ENCODE results near the gene DOCK2. TPM values are rescaled to one million over a fixed set of nuclear protein-coding genes. Genes with fewer than 3 reads are reported as not detected.
A peak's percentile ranks its signal among the peaks of the same experiment; 100 is the strongest.

DOCK2 gene
- total RNA-seq, 2 experiments from 2014 or later = 189 to 198 TPM

GRCh38 chr5:169893571-169893970 lies 256.5 kb downstream of the DOCK2 start:
- Mint-ChIP-seq H3K36me3 (ENCODE audit: low read depth) (peaks cover 15% of the 10 kb centered on the region), H3K9me3 (ENCODE audit: low read depth) (no peaks in the 10 kb centered on the region), H3K4me1 (no peaks in the 10 kb centered on the region), H3K27me3 (no peaks in the 10 kb centered on the region), H3K4me3 (no peak overlapping the region), H3K27ac (no peak overlapping the region)
- ChIA-PET CTCF (interaction anchor here (0.6 kb wide), 1 partner anchor 1232 kb away, joined by 3 read pairs; no protein-coding TSS in a partner anchor), POLR2A (no interaction called here)
- ATAC-seq (no peak), DNase-seq (no peak)
- intact Hi-C loops (cut with DNase I, micrococcal nuclease) = no loop called here

GRCh38 chr5:169895926-169896325 lies 258.9 kb downstream of the DOCK2 start:
- DNase-seq = no peak
- intact Hi-C loops (cut with DNase I, micrococcal nuclease) = no loop called here
- no peak for ATAC-seq
- ChIA-PET POLR2A (no interaction called here), CTCF (interaction anchor here (0.6 kb wide), 1 partner anchor 1168 kb away, joined by 3 read pairs; no protein-coding TSS in a partner anchor)
- no peaks in the 10 kb centered on the region for H3K9me3 Mint-ChIP-seq (ENCODE audit: low read depth)
- no peak overlapping the region for H3K27ac Mint-ChIP-seq
- peaks cover 22% of the 10 kb centered on the region for H3K36me3 Mint-ChIP-seq (ENCODE audit: low read depth)
- no peak overlapping the region for H3K4me3 Mint-ChIP-seq
- peaks cover 6% of the 10 kb centered on the region for H3K4me1 Mint-ChIP-seq
- H3K27me3 Mint-ChIP-seq = no peaks in the 10 kb centered on the region

GRCh38 chr5:169897481-169897880 lies 260.4 kb downstream of the DOCK2 start:
- Mint-ChIP-seq H3K4me1 (peaks cover 14% of the 10 kb centered on the region), H3K27me3 (no peaks in the 10 kb centered on the region), H3K27ac (no peak overlapping the region), H3K9me3 (ENCODE audit: low read depth) (no peaks in the 10 kb centered on the region), H3K36me3 (ENCODE audit: low read depth) (peaks cover 31% of the 10 kb centered on the region), H3K4me3 (no peak overlapping the region)
- DNase-seq = no peak
- ChIA-PET POLR2A (no interaction called here), CTCF (interaction anchor here (0.9 kb wide), 1 partner anchor 25 kb away, joined by 3 read pairs; no protein-coding TSS in a partner anchor)
- intact Hi-C loops (cut with DNase I, micrococcal nuclease) = no loop called here
- no peak for ATAC-seq

- H3K4me3 Mint-ChIP-seq = no peak overlapping the region
- no peak for DNase-seq
- ChIA-PET POLR2A (no interaction called here), CTCF (no interaction called here)
- H3K36me3 Mint-ChIP-seq (ENCODE audit: low read depth) = peaks cover 23% of the 10 kb centered on the region
- intact Hi-C loops (cut with DNase I, micrococcal nuclease) = no loop called here
- H3K27ac Mint-ChIP-seq = peak overlapping the region; percentile 6
- H3K27me3 Mint-ChIP-seq = no peaks in the 10 kb centered on the region
- H3K4me1 Mint-ChIP-seq = peaks cover 14% of the 10 kb centered on the region
- ATAC-seq = no peak
- no peaks in the 10 kb centered on the region for H3K9me3 Mint-ChIP-seq (ENCODE audit: low read depth)
These were observed 264.8 kb downstream of the DOCK2 start for GRCh38 chr5:169901896-169902295.

GRCh38 chr5:169904059-169904458 lies 267.0 kb downstream of the DOCK2 start:
- H3K27ac Mint-ChIP-seq = no peak overlapping the region
- intact Hi-C loops (cut with DNase I, micrococcal nuclease) = no loop called here
- H3K27me3 Mint-ChIP-seq = no peaks in the 10 kb centered on the region
- CTCF ChIA-PET = interaction anchor here (0.6 to 0.9 kb wide), 3 partner anchors 18 to 1314 kb away, joined by 3 to 5 read pairs (median 4); no protein-coding TSS in a partner anchor
- POLR2A ChIA-PET = no interaction called here
- no peak overlapping the region for H3K4me3 Mint-ChIP-seq
- no peak for DNase-seq
- no peaks in the 10 kb centered on the region for H3K9me3 Mint-ChIP-seq (ENCODE audit: low read depth)
- no peak for ATAC-seq
- peaks cover 14% of the 10 kb centered on the region for H3K4me1 Mint-ChIP-seq
- peaks cover 14% of the 10 kb centered on the region for H3K36me3 Mint-ChIP-seq (ENCODE audit: low read depth)

- Mint-ChIP-seq H3K27me3 (no peaks in the 10 kb centered on the region), H3K4me1 (peaks cover 14% of the 10 kb centered on the region), H3K27ac (no peak overlapping the region), H3K9me3 (ENCODE audit: low read depth) (no peaks in the 10 kb centered on the region), H3K4me3 (no peak overlapping the region), H3K36me3 (ENCODE audit: low read depth) (peaks cover 14% of the 10 kb centered on the region)
- DNase-seq (no peak), ATAC-seq (no peak)
- CTCF ChIA-PET = interaction anchor here (0.6 to 0.9 kb wide), 3 partner anchors 17 to 527 kb away, joined by 3 to 5 read pairs (median 3); no protein-coding TSS in a partner anchor
- POLR2A ChIA-PET = no interaction called here
- intact Hi-C loops (cut with DNase I, micrococcal nuclease) = no loop called here
These were observed 267.4 kb downstream of the DOCK2 start for GRCh38 chr5:169904508-169904907.

- Mint-ChIP-seq H3K36me3 (ENCODE audit: low read depth) (peaks cover 14% of the 10 kb centered on the region), H3K4me3 (no peak overlapping the region), H3K27ac (no peak overlapping the region), H3K4me1 (peaks cover 10% of the 10 kb centered on the region), H3K27me3 (no peaks in the 10 kb centered on the region), H3K9me3 (ENCODE audit: low read depth) (no peaks in the 10 kb centered on the region)
- ChIA-PET CTCF (interaction anchor here (0.6 kb wide), 1 partner anchor 450 kb away, joined by 3 read pairs; no protein-coding TSS in a partner anchor), POLR2A (no interaction called here)
- DNase-seq = no peak
- intact Hi-C loops (cut with DNase I, micrococcal nuclease) = no loop called here
- no peak for ATAC-seq
These were observed 267.9 kb downstream of the DOCK2 start for GRCh38 chr5:169905017-169905416.

- ChIA-PET CTCF (interaction anchor here (0.7 to 1.3 kb wide), 2 partner anchors 17 to 55 kb away, joined by 3 to 5 read pairs; no protein-coding TSS in a partner anchor), POLR2A (no interaction called here)
- no peaks in the 10 kb centered on the region for H3K27me3 Mint-ChIP-seq
- DNase-seq (no peak), ATAC-seq (no peak)
- H3K36me3 Mint-ChIP-seq (ENCODE audit: low read depth) = peaks cover 4% of the 10 kb centered on the region
- no peaks in the 10 kb centered on the region for H3K9me3 Mint-ChIP-seq (ENCODE audit: low read depth)
- peaks cover under 1% of the 10 kb centered on the region for H3K4me1 Mint-ChIP-seq
- intact Hi-C loops (cut with DNase I, micrococcal nuclease) = no loop called here
- no peak overlapping the region for H3K4me3 Mint-ChIP-seq
- no peak overlapping the region for H3K27ac Mint-ChIP-seq
These were observed 269.9 kb downstream of the DOCK2 start for GRCh38 chr5:169906745-169907649.

- POLR2A ChIA-PET = no interaction called here
- DNase-seq = no peak
- no peak overlapping the region for H3K4me3 Mint-ChIP-seq
- H3K36me3 Mint-ChIP-seq (ENCODE audit: low read depth) = peaks cover 10% of the 10 kb centered on the region
- H3K9me3 Mint-ChIP-seq (ENCODE audit: low read depth) = no peaks in the 10 kb centered on the region
- CTCF ChIA-PET = no interaction called here
- no peaks in the 10 kb centered on the region for H3K4me1 Mint-ChIP-seq
- H3K27ac Mint-ChIP-seq = no peak overlapping the region
- intact Hi-C loops (cut with DNase I, micrococcal nuclease) = no loop called here
- ATAC-seq = no peak
- H3K27me3 Mint-ChIP-seq = no peaks in the 10 kb centered on the region
These were observed 271.8 kb downstream of the DOCK2 start for GRCh38 chr5:169908864-169909263.

GRCh38 chr5:169909945-169910344 lies 272.9 kb downstream of the DOCK2 start:
- DNase-seq (no peak), ATAC-seq (no peak)
- Mint-ChIP-seq H3K27ac (no peak overlapping the region), H3K36me3 (ENCODE audit: low read depth) (peaks cover 14% of the 10 kb centered on the region), H3K27me3 (no peaks in the 10 kb centered on the region), H3K4me3 (no peak overlapping the region), H3K9me3 (ENCODE audit: low read depth) (no peaks in the 10 kb centered on the region), H3K4me1 (no peaks in the 10 kb centered on the region)
- ChIA-PET POLR2A (no interaction called here), CTCF (no interaction called here)
- intact Hi-C loops (cut with DNase I, micrococcal nuclease) = no loop called here

- no peaks in the 10 kb centered on the region for H3K4me1 Mint-ChIP-seq
- no peak for DNase-seq
- no peak for ATAC-seq
- H3K27me3 Mint-ChIP-seq = no peaks in the 10 kb centered on the region
- ChIA-PET CTCF (no interaction called here), POLR2A (no interaction called here)
- H3K4me3 Mint-ChIP-seq = no peak overlapping the region
- H3K27ac Mint-ChIP-seq = no peak overlapping the region
- intact Hi-C loops (cut with DNase I, micrococcal nuclease) = no loop called here
- H3K9me3 Mint-ChIP-seq (ENCODE audit: low read depth) = no peaks in the 10 kb centered on the region
- H3K36me3 Mint-ChIP-seq (ENCODE audit: low read depth) = peaks cover 14% of the 10 kb centered on the region
These were observed 273.3 kb downstream of the DOCK2 start for GRCh38 chr5:169910393-169910792.

All from activated CD4-positive, alpha-beta T cell treated with anti-CD3 and anti-CD28 coated beads for 36 hours (primary cell).